Measurements from ENCODE around the gene DLG5. TPM values are rescaled to one million over a fixed set of nuclear protein-coding genes. Genes with fewer than 3 reads are reported as not detected.

DLG5 gene
- total RNA-seq, 4 donors from 2014 or later: 117 to 196 (median 147) TPM

GRCh38 chr10:77936697-77937567 lies 10.4 kb upstream of the DLG5 start:
- DNase-seq (ENCODE audit: low spot score in 2 of 2): no peak
- Histone ChIP-seq H3K27me3 (no peaks in the 10 kb centered on the region), H3K4me3 (no peak overlapping the region), H3K27ac (no peak overlapping the region), H3K4me1 (peaks cover 17% of the 10 kb centered on the region), H3K9me3 (no peaks in the 10 kb centered on the region), H3K36me3 (no peaks in the 10 kb centered on the region)
- 43% methylated on average over 3 of the region's 3 CpGs for WGBS
- TF ChIP-seq CTCF (IDR thresholded peaks at IDR 0.05): no peak
- no peak for TF ChIP-seq POLR2AphosphoS5 (IDR thresholded peaks at IDR 0.05)
- no peak for TF ChIP-seq POLR2A (IDR thresholded peaks at IDR 0.05)
- TF ChIP-seq EP300 (IDR thresholded peaks at IDR 0.05): no peak

GRCh38 chr10:77932016-77932715 lies 5.6 kb upstream of the DLG5 start:
- no peak for TF ChIP-seq EP300 (IDR thresholded peaks at IDR 0.05)
- TF ChIP-seq POLR2A (IDR thresholded peaks at IDR 0.05): no peak
- TF ChIP-seq CTCF (IDR thresholded peaks at IDR 0.05): no peak
- TF ChIP-seq POLR2AphosphoS5 (IDR thresholded peaks at IDR 0.05): no peak
- 53% methylated on average over 8 of the region's 8 CpGs for WGBS
- H3K27ac ChIP-seq: no peak overlapping the region
- H3K4me1 ChIP-seq: peaks cover 7% of the 10 kb centered on the region
- no peaks in the 10 kb centered on the region for H3K9me3 ChIP-seq
- H3K36me3 ChIP-seq: no peaks in the 10 kb centered on the region
- H3K27me3 ChIP-seq: no peaks in the 10 kb centered on the region
- DNase-seq (ENCODE audit: low spot score in 2 of 2): no peak
- H3K4me3 ChIP-seq: no peak overlapping the region

- Histone ChIP-seq H3K36me3 (no peaks in the 10 kb centered on the region), H3K27me3 (no peaks in the 10 kb centered on the region), H3K9me3 (no peaks in the 10 kb centered on the region), H3K4me3 (peak overlapping the region; percentile 89), H3K27ac (peak overlapping the region; percentile 86), H3K4me1 (peaks cover 44% of the 10 kb centered on the region)
- 31% methylated on average over 17 of the region's 20 CpGs for whole genome bisulfite sequencing
- TF ChIP-seq EP300 (IDR thresholded peaks at IDR 0.05) (no peak), POLR2AphosphoS5 (IDR thresholded peaks at IDR 0.05) (no peak), POLR2A (IDR thresholded peaks at IDR 0.05) (no peak), CTCF (IDR thresholded peaks at IDR 0.05) (no peak)
- DNase-seq (ENCODE audit: low spot score in 2 of 2): no peak
Observed at GRCh38 chr10:77927402-77928246, 1.1 kb upstream of the DLG5 start.

- Histone ChIP-seq H3K27ac (peak overlapping the region; percentile 86), H3K4me3 (peak overlapping the region; percentile 89), H3K9me3 (no peaks in the 10 kb centered on the region), H3K4me1 (peaks cover 52% of the 10 kb centered on the region), H3K27me3 (no peaks in the 10 kb centered on the region), H3K36me3 (no peaks in the 10 kb centered on the region)
- peak; percentile 68 to 85 for DNase-seq (ENCODE audit: low spot score in 2 of 2)
- WGBS: 0% methylated on average over 3 of the region's 73 CpGs
- TF ChIP-seq CTCF (IDR thresholded peaks at IDR 0.05): no peak
- peak in 1 of 3 donors; percentile 17 for TF ChIP-seq POLR2AphosphoS5 (IDR thresholded peaks at IDR 0.05)
Observed at GRCh38 chr10:77925795-77926565, 575 bp downstream of the DLG5 start.

All from suprapubic skin (tissue), 4 donors.